CD4-positive, alpha-beta T cell treated with Interleukin-15 for 1 hour (primary cell): Measurements from ENCODE around the gene SQSTM1.
"Not testable (repeated sequence)": the region's sequence is repeated elsewhere in the genome, so short reads cannot be mapped to it uniquely, and the experiment has no call there.

Source experiments
- DNase-seq: peaks from one replicate; pipeline ENCODE4 v3.0.0-alpha.2; 2020

SQSTM1 gene

DNA sequence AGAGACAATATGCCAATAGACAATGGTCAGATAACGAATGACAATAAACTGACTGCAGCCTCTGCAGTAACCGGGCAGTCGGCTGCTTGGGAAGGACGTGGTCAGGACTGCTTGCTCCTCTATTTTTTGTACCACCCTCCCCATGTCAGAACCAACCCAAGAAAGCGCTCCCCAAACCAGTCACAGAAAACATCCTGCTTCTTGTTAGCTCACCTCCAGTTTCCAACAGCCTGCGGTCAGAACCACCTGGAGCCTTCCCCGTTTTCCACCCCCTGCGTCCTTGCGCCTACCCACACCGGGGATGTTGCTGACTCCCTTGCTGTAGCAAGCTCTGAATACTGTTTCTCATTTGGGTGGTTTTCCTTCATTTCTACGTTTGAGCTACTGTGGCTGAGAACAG, 39.6 kb downstream of the SQSTM1 start:
- DNase-seq = no peak

DNA sequence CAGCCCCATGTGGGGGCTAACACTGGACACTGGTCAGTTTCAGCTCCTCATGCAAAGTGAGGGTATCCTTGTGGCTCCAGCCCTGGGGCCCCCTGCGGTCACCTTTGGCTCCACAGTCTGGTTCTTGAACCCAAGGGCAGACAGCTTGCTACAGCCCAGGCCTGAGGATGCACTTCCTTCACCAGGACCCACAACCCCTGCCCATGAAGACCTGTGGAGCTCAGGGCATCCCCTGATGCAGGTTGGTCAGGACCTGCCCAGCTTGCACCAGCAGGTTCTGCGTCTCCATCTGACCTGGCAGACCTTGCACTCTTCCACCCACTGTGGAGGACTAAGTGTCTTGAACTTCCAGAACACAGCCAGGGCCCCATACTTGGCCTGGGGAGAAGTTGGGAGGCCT, 41.6 kb downstream of the SQSTM1 start:
- no peak for DNase-seq

GRCh38 chr5:179862891-179863290, 42.2 kb downstream of the SQSTM1 start:
- DNase-seq = no peak

DNA sequence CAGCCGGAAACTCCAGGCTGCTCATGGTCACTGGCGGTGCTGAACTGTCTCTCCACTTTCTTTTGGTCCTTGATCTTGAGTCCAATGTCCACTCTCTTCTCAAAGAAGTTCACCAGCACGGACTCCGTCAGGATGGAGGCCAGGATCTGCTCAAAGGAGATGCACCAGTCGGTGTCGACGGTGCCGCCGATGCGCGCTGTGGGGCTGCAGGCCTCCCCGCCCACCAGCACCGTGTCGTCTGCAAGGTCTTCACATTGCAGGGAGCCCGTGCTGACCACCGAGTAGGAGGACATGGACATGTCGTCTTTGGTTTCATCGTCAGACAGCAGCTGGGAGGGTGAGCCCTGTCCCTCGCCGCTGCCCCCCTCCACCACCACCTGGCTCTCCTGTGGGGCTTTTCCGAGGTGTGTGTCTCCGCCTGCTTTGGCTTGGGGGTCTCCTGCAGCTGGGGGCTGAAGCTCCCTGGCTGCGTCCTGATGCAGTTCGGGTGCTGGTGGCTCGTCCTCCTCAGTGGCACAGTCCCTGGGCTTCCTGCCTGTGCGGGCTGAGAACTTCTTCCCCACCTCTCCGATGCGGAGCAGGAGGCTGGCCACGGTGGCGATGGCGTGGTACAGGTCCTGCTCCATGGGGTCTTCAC, 42.9 kb downstream of the SQSTM1 start:
- no peak for DNase-seq

GRCh38 chr5:179864686-179865085, 44.0 kb downstream of the SQSTM1 start:
- no peak for DNase-seq

DNA sequence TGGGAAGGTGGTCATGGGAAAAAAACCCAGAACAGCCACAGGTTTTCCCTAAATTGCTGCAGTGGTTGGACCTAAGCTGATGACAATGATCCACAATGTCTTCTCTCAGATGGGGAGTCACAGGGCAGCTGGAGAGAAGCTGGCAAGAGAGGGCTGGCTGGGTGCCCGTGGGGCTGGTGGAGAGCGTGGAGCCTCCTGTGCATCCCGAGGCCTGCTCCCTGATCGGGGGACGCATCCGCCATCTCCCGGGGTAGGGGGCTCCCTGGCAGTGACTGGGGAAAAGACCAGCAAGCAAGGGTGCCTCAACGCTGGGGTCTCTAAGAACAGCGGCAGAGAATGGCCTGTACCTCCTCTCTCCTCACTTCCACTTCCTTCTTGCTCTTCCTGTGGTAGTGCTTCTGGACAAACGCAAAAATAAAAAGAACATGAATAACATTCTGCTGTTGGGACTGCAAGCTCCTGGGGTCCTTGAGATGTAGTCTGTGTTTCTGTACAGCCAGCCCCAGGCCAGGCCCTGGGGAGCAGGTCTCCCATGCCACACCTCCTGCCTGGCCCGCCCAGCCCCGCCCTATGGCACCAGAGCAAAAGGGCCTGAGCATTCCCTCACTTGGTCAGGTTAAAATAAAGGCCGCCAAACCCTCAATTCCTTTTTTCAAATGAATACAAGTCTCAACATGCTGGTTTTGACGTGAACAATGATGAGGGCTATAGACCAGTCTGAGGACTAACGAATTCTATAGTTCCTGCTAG, 45.0 kb downstream of the SQSTM1 start:
- no peak for DNase-seq

DNA sequence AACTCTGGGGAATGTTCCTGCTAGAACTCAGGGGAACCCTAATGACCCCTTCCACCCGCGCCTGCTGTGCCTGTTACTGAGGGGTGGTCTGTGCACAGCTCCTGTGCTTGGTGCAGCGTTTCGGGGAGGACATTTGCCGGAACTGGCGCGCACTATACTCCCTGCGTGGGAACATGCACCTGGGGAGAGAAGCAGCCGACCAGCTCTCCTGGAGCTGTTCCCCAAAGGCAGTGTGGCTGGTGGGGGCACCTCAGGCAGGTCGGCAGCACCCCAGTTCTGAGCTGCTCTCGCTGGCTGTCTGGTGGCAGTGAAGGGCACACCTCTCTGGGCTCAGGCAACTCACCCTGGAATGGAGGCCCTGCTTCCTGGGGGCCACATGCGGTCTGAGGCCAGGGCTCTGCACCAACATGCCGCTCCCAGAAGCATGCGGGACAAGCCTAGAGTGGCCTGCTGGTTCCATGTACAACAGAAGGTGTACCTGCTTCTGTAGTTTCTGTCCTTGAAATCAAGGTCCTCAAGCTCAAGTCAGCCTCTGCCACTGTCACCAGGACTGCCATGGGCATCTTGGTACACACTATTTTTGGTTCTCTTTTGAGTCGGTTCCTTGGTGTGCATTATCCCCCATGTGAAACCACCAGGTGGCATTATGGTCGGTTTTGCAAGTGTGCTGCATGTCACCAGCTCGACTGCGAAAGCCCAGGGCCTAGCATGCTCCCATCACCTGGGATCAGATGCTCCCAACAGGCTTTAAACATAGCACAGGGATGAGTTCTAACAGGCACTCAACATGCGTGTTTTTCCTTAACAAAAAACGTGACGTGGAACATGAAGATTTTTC, 45.8 kb downstream of the SQSTM1 start:
- no peak for DNase-seq

- no peak for DNase-seq
These were observed 46.4 kb downstream of the SQSTM1 start for GRCh38 chr5:179867079-179867465.

- DNase-seq = no peak
These were observed 46.8 kb downstream of the SQSTM1 start for GRCh38 chr5:179867476-179867875.

GRCh38 chr5:179868541-179868940, 47.8 kb downstream of the SQSTM1 start:
- no peak for DNase-seq

DNA sequence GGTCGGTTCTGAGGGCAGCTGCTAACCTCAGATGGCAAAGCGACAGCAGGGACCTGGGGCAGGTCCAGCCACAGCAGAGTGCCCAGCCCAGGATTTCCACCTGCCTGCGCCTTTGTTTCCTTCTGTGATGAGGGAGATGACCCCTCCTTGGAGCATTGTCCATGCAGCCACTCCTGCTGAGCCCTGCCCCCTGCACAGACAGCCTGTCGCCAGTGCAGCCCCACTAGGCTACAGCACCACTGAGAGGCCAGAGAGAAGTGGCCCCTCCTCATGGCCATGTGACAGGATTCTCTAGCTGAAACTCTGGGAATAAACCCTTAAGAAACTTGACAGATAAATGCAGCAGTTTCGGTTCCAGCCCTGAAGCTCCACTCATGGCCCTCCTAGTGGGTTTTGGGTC, 48.4 kb downstream of the SQSTM1 start:
- no peak for DNase-seq

GRCh38 chr5:179869641-179870402, 49.1 kb downstream of the SQSTM1 start:
- DNase-seq = no peak

GRCh38 chr5:179870403-179870903, 49.7 kb downstream of the SQSTM1 start:
- DNase-seq = no peak

DNA sequence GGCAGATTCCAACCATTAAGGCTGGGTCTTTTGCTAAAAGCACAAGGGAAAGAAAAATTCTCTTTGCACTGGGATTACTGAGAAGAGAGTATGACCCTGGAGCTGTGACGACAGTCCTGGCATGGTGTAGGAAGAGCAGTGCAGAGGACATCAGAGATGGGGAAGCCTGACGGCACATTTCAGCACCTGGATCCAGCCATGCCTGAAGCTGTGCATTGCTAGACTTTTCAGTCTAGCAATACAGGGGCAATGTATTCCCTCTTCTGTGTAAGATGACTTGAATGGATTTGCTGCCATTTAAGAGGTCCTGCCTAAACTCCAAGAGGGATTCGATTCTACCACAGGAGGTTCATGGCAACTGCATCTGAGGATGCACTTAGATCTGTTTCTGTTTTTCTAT, 50.2 kb downstream of the SQSTM1 start:
- DNase-seq = no peak

- not testable (repeated sequence) for DNase-seq
These were observed 50.8 kb downstream of the SQSTM1 start for GRCh38 chr5:179871533-179871932.

DNA sequence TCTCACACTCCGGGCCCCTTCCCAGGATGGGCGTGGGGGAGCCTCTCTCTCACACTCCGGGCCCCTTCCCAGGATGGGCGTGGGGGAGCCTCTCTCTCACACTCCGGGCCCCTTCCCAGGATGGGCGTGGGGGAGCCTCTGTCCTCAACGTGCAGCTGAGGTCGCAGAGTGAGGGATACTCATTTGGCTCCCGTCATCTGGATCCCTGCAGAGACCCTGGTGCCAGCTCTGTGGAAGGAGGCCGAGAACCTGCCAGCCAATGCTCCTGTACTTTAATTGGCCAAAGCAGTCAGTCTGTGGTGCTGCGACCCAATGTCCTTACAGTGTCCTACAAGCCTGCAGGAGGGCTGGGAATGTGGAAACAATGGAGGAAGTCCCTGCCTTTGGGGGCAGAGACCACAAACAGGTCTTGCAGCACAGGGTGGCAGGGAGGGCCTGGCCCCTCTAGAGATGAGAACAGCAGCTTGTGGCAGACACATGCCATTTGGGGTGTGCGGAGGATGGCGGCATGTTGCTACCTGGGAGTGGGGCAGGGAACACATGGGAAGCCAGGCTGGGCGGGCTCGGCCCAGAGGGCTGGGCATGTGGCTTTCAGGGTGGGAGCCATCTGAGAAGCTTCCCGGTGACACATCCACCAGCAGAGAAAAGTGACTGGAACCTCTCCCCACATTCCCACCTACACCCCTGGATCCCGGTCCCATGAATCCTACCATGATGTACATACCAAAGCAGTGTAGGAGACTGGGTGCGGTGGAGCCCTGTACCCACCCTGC, 51.5 kb downstream of the SQSTM1 start:
- no peak for DNase-seq

- no peak for DNase-seq
These were observed 52.3 kb downstream of the SQSTM1 start for GRCh38 chr5:179872828-179873575.

GRCh38 chr5:179873588-179874110, 52.9 kb downstream of the SQSTM1 start:
- DNase-seq = no peak

DNA sequence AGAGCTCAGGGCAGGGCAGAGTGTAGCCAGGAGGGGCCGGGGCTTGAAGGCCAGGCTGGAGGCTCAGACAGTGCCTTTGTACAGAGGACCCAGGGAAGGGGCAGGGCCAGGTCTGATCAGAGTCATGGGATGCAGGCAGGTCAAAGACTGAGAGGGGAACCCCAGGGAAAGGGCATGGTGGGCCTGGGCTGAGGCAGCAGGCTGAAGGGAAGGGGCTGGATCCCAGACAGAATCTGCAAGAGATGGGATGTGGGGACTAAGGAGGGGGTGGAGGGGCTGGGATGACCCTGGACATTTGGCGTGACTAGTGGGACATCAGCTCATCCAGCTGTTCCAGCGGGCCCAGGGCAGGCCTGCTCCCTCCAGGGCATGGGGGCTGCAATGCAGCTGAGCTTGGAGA, 53.4 kb downstream of the SQSTM1 start:
- no peak for DNase-seq

DNA sequence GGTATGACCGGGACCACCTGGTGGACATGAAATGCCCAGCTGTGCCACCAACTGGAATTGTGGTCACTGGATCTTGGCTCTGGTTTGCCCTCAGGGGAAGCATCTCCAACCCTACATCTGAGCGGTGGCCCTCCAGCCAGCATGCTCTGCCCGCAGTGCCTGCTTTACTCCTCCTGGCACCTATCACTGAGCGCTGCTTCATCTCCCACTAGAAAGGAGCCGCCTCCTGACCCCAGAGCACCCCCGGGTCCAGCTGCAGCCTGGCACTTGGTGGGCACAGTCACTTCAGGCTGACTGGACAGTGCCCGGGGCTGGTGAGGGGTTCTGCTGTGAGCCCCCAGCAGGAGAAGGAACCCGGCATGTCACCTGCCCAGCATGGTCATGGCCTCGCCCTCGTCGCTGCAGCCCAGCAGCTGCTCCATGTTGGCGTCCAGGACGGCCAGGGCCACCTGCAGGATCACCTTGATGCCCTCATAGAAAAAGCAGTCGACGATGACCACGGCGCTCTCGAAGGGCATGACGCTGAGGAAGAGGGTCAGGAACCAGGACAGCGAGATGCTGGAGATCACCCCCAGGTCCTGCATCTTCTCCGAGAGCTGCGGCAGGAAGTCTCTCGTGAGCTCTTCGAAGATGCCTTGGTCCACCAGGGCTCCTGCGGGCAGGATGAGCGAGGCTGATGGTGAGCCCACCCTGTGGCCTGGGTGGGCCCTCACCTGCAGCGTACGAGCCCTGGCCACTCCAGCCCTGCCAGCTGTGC, 54.0 kb downstream of the SQSTM1 start:
- DNase-seq = no peak
